ENCODE data around the gene EGFR. TPM values are rescaled to one million over a fixed set of nuclear protein-coding genes. Genes with fewer than 3 reads are reported as not detected.

EGFR gene
- total and polyA plus RNA-seq, 2 donors (not counting 3 experiments of a cell fraction or from before 2014, with no cell fraction given) = 1.5 to 4.1 TPM

DNA sequence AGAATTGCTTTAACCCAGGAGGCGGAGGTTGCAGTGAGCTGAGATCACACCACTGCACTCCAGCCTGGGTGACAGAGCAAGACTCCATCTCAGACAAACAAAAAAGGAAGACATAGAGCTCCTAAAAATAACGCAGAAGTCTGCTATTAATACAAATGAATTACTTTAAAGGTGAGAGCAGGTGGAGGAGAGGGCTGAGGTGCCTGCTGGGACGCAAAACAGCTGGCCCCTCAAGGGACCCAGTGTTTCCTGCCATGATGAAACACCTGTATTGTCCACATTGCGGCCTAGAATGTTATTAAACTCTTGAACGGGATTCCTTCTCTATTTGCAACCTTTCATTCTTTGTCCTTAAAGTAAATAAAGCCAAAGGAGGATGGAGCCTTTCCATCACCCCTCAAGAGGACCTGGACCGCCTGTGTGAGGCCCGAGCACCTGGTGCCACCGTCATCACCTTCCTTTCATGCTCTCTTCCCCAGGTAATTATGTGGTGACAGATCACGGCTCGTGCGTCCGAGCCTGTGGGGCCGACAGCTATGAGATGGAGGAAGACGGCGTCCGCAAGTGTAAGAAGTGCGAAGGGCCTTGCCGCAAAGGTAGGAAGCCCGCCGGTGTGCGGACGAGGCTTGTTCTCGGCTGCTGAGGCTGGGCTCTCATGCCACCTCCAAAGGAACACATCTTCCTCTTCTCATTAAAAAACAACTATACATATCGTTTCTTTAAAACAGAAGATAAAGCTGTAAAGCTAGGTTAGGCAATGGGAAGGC lies 136.7 kb downstream of the EGFR start:
- Histone ChIP-seq H3K4me3 (replicated peaks in 1 of 3; ENCODE audit: insufficient read depth in 1 of 3, low read depth in 1 of 3, low read length in 3 of 3) (no peak overlapping the region), H3K27ac (ENCODE audit: insufficient read depth, low read depth, low read length) (no peak overlapping the region), H3K79me2 (ENCODE audit: control insufficient read depth, insufficient read depth, low read length) (no peaks in the 10 kb centered on the region), H4K20me1 (replicated peaks; ENCODE audit: control insufficient read depth, extremely low read depth, insufficient read depth, low read length) (no peaks in the 10 kb centered on the region), H3K27me3 (ENCODE audit: control insufficient read depth in 2 of 2, insufficient read depth in 2 of 2, low read length in 2 of 2) (no peaks in the 10 kb centered on the region), H2AFZ (ENCODE audit: low read depth, low read length) (no peak overlapping the region), H3K4me1 (ENCODE audit: control insufficient read depth, extremely low read depth, insufficient read depth, low read length) (peaks cover 18% of the 10 kb centered on the region), H3K9me1 (replicated peaks; ENCODE audit: control insufficient read depth, extremely low read depth, insufficient read depth, low read length) (no peaks in the 10 kb centered on the region), H3K9me3 (replicated peaks; ENCODE audit: control insufficient read depth, insufficient read depth, low read length) (no peaks in the 10 kb centered on the region), H3K36me3 (ENCODE audit: control insufficient read depth in 2 of 2, extremely low read depth in 1 of 2, insufficient read depth in 2 of 2, low read length in 2 of 2) (no peaks in the 10 kb centered on the region), H3K4me2 (ENCODE audit: insufficient read depth, low read length) (no peak overlapping the region), H3K9ac (replicated peaks; ENCODE audit: extremely low read depth, insufficient read depth, low read length) (no peak overlapping the region)
- CTCF ChIA-PET = interaction anchor here (1.1 to 1.7 kb wide), 3 partner anchors 13 to 100 kb away, joined by 3 to 4 read pairs (median 3); no protein-coding TSS in a partner anchor
- intact Hi-C loops (cut with micrococcal nuclease) (no loop called here), dilution Hi-C loops (cut with MboI; ENCODE audit: extremely low pct_ligation_motif_present, low sequenced_read_pairs) (no loop called here)
- TF ChIP-seq GATA2 (IDR thresholded peaks at IDR 0.05; ENCODE audit: insufficient read depth, insufficient read length, low read depth, low read length) (no peak), CTCF (IDR thresholded peaks at IDR 0.05; ENCODE audit: extremely low read depth in 1 of 2, insufficient read depth in 1 of 2, low read depth in 1 of 2, low read length in 2 of 2) (no peak), JUN (IDR thresholded peaks at IDR 0.05; ENCODE audit: borderline replicate concordance, insufficient read depth, insufficient read length, low read depth) (no peak), POLR2A (IDR thresholded peaks at IDR 0.05; ENCODE audit: low read depth, low read length) (no peak), MYC (IDR thresholded peaks at IDR 0.05; ENCODE audit: low read depth, low read length) (no peak), EZH2 (IDR thresholded peaks at IDR 0.05; ENCODE audit: borderline replicate concordance, low read depth, low read length, severe bottlenecking) (no peak), FOS (IDR thresholded peaks at IDR 0.05; ENCODE audit: borderline replicate concordance, insufficient read depth, low read length) (no peak), POLR2AphosphoS5 (IDR thresholded peaks at IDR 0.05; ENCODE audit: insufficient read depth, low read depth, low read length) (no peak)
- TF ChIP-seq, protein P1, sequence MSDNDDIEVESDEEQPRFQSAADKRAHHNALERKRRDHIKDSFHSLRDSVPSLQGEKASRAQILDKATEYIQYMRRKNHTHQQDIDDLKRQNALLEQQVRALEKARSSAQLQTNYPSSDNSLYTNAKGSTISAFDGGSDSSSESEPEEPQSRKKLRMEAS (IDR thresholded peaks at IDR 0.05; ENCODE audit: insufficient read depth, insufficient read length) = no peak
- DNase-seq (ENCODE audit: low read depth, low spot score) (no peak), FAIRE-seq (no peak)
- no TSS peak for BruUV-seq (replicated peaks)
- POLR2A ChIA-PET = no interaction called here

Measured in endothelial cell of umbilical vein (primary cell).